Lung microvascular endothelial cell (primary cell): ENCODE measurements around the gene TXNRD1. TPM values are rescaled to one million over a fixed set of nuclear protein-coding genes. Genes with fewer than 3 reads are reported as not detected.

ENCODE experiments used
- DNase-seq, 2 donors: peaks; one replicate each; pipeline versions ENCODE4 v3.0.0 to v3.0.0-alpha.2; 2010; ENCODE audit warnings: low read depth in 2 of 2
- total RNA-seq: library from RNA; depleted of rRNA; stranded (reverse); fragments of >200 nt; gene quantifications from 2 replicates; pipeline ENCODE4 v1.2.1, GENCODE V29; 2014

The TXNRD1 gene
- total RNA-seq, 1 donor from 2014 or later, result 293 TPM

DNA sequence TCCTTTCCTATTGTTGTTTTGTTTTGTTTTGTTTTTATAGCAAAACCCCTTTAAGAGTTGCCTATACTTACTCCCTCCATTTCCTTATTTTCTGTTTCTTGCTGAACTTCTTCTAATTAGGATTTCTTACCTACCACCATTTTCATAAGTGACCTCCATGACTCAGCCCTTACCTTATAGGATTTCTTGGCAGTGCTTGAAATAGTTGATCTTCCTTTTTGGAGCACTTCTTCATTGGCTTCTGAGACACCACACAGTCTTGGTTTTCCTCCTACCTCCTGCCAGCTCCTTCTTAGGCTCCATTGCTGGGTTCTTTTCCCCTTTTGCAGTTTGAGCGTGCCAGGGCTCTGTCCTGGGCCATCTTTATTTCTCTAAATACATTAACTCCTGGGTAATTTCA lies 64.5 kb downstream of the TXNRD1 start:
- no peak for DNase-seq

DNA sequence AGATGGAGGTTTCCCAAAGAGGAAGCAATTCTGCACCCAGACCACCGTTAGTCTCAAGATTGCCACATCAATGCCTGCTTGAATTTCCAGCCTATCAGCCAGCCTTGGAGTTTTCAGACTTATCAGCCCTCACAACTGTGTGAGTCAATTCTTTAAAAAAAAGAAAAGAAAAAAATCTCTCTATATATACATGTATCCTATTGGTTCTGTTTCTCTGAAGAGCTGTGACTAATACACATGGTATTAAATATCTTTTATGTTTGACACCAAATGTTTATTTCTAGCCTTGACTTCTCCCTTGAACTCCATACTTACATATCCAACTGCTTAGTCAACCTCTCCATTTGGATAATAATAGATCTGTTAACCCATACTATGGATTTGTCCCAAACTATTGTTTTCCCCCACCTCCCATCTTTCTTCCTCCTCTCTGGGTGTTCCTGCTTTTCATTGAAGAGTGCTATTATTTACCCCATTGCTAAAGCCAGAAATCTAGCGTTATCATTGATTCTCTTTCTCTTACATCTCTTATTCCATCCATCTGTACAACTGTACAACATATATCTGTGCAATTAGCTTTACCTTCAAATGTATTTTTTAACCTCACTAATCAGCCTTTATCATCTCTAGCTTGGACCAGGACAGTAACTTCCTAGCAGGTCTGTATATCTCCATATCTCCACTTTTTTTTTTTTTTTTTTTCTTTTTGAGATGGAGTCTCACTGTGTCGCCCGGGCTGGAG lies 65.3 kb downstream of the TXNRD1 start:
- peak in 1 of 2 donors; percentile 94 for DNase-seq

DNA sequence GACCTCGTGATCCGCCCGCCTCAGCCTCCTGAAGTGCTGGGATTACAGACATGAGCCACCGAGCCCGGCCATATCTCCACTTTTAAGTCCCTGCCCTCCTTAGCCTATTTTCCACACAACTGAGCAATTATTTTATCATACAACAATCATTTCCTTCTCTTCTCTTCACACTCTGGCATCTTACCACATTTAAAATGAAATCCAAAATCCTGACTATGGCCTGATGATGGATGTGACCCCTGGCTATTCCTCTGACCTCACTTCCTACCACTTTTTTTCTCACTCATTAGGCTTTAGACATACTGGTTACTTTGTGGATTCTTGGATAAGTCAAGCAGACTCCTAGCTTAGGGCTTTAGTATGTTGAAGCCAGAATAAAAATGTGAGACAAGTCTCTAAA lies 66.1 kb downstream of the TXNRD1 start:
- peak in 1 of 2 donors; percentile 81 for DNase-seq

DNA sequence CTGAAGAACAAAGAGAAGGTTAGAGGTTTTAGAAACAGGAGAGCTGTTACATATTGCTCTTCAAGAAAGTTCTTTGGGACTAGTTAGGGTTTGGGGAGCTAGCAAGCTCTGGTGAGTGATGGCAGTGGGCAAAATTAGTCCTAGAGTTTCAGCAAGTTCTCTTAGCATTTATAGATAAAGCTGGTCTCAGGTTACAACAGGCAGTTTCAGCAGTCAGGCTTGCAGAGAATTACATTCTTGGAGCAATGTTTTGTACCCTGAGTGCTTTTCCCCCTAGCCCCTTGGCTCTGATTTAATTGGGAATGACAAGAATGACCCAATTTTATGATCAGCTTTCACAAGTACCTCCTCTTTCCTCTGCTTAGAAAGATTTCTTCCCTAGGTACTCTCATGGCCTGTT lies 66.5 kb downstream of the TXNRD1 start:
- no peak for DNase-seq

DNA sequence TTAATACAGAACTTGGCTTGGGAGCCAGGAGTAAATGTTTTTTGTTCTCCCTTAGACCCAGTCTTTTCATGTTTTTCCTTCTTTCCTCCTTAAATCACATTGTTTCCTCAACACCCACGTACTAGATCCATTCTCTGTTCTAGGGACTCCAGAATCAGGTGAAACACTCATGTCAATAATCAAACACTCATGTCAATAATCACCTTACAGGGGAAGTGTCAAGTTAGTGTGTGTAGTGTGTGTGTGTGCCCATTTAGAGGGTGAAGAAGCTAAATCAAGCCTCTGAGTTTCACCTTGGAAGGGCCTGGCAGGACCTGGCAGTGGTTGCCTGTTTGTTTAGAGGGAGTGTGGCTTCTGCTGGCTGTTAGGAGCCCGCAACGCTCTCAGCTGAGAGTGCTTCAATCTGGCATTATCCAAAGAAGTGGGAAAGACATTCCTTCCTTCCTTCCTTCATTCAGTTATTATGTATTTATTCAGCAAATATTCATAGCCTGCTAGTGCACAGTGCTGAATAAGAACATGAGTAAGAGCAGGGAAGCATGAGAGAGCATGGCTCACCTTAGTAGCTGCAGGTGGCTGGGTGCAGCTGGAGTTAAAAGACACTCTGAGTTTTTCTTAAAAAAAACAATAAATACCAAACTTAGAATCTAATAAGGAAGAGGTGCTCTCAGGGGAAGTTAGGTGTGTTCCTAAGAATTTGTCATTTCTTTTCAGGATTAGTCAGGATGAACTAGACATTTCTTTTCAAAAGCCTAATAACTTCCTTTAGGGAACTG lies 70.3 kb downstream of the TXNRD1 start:
- peak; percentile 39 to 60 for DNase-seq

DNA sequence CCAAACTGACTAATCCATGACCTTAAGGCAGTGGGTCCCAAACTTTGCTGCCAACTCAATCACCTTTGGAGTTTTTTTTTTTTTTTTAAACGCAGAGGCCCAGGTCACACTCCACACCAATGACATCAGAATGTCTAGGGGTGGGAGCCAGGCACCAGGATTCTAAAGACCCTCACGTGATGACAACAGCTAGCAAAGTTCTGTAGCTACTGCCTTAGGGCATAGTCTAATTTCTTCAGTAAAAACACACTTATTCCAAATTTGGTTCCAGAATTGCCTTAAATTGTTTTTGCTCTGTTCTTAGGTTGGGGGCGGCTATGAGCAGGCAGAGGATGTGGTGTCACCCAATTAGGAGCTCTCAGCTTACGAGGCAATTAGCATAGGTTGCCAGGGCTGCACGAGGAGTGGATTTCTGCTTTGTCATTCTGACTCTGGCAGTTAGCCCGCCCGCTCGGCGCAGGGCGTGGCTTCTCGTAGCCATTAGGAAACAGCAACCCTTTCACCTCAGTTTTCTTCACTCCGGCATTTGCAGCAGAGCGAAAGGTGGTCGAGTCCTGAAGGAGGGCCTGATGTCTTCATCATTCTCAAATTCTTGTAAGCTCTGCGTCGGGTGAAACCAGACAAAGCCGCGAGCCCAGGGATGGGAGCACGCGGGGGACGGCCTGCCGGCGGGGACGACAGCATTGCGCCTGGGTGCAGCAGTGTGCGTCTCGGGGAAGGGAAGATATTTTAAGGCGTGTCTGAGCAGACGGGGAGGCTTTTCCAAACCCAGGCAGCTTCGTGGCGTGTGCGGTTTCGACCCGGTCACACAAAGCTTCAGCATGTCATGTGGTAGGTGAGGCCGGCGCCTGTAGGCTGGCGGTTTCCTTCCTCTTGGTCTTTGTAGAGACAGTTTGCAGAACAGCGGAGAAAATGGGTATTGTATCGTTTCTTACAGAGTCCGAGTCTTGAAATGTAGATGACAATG lies 71.2 kb downstream of the TXNRD1 start:
- peak; percentile 97 to 99 for DNase-seq

DNA sequence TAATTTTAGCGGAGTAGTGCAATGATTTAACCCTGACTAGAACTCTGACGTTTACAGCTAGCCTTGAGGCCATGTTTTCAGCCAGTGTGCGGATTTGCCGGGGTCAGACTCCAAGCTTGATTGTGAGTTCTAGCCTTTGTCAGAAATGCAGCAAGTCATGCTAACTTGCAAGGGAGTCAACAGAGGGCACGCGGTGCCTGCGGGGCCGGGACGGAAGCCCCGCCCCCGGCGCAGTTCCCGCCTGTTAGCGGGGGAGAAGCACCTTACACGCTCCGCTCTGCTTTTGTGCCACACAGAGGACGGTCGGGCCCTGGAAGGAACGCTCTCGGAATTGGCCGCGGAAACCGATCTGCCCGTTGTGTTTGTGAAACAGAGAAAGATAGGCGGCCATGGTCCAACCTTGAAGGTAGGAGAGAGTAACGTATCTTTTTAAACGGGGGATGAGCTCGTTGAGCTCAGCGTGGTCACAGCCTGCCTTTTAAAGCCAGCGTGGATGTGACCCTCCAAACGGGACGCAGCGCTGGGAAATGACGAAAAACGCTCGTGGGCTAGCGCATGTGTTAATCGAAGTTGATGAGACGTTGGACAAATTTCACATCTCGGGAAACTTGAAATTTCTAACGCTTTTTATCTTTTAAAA lies 73.2 kb downstream of the TXNRD1 start:
- DNase-seq, result peak; percentile 86 to 87

DNA sequence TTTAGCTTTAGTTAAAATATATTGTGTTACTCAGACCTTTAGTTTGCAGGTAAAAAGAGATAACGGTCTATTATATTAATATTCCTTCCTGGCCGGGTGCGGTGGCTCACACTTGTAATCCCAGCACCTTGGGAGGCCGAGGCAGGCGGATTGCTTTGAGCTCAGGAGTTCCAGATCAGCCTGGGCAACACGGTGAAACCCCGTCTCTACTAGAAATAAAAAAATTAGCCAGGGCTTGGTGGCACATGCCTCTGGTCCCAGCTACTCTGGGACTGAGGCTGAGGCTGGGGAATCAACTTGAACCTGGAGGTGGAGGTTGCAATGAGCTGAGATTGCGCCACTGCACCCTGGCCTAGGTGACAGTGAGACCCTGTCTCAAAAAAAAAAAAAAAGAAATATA lies 74.7 kb downstream of the TXNRD1 start:
- no peak for DNase-seq

DNA sequence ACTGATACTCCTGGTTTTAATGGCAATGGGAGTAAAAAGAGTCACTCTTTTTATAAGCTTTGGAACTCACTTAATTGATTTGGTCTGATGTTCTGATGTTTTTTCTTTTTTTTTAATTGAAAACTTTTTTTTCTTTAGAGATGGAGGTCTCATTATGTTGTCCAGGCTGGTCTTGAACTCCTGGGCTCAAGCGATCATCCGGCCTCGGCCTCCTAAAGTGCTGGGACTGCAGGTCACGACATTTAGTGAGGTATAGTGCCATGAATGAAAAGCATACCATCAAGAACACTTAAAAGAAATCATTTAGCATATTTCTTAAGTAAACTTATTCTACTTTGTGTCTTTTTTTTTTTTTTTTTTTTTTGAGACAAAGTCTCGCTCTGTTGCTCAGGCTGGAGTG lies 75.3 kb downstream of the TXNRD1 start:
- DNase-seq, result no peak

DNA sequence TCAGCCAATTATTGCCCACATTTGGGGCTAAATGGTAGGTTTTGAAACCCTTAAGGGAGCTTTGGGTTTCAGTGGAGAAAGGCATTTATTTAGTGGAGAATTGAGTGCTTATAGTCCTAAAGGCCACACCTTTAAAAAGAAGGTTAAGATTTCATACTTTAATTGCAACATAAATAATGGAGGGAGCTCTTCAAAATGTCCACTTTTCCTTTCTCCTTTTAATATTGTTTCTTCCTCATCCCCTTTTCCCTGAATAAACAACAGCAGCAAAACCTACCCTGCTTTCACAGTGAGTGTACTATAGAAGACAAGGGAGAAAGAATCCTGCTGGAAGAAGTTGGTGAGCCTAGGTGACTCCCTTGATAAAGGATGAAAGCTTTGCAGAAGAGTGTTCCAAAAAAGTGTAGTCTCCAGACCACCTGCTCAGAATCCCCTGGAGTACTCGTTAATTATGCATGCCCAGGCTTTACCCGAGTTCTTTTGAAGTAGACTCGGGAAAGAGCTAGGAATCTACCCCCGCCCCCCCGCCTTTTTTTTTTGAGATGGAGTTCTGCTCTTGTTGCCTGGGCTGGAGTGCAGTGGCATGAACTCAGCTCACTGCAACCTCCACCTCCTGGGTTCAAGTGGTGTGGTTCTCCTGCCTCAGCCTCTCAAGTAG lies 76.4 kb downstream of the TXNRD1 start:
- DNase-seq, result no peak

DNA sequence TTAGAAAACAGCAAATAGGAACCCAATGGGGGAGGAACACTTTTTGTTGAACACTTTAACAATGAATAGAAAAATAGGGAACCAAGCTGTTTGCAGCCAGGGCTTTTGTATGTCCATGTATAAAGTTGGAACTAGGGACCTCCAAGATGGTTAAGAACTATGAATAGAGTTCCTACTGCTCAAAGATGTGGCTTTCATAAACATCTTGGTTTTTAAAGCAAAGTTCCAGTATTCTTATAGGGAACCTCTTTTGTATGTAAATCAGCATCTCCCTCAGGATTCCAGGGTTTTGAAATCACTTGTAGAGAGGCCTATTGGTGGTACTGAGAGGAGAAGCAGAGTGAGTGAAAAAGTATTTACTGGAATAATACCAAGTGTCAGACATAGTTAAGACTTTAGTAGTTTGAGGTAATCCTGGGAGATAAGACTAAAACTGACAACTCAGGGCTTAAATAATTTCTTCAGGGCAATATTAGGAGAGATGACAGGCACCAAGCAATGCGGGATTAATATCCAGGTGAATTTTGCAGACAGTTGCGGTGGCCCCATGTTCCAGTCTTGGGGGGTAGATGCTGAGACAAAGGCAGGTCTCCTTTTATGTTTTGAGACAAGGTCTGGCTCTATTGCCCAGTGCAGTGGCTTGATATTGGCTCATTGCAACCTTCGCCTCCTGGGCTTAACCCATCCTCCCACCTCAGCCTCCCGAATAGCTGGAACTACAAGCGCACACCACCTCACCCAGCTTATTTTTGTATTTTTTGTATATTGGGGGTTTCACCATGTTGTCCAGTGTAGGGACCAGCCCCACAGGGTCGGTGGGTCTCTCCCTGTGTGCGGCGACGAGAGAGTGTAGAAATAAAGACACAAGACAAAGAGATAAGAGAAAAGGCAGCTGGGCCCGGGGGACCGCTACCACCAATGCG lies 77.6 kb downstream of the TXNRD1 start:
- DNase-seq, result no peak

DNA sequence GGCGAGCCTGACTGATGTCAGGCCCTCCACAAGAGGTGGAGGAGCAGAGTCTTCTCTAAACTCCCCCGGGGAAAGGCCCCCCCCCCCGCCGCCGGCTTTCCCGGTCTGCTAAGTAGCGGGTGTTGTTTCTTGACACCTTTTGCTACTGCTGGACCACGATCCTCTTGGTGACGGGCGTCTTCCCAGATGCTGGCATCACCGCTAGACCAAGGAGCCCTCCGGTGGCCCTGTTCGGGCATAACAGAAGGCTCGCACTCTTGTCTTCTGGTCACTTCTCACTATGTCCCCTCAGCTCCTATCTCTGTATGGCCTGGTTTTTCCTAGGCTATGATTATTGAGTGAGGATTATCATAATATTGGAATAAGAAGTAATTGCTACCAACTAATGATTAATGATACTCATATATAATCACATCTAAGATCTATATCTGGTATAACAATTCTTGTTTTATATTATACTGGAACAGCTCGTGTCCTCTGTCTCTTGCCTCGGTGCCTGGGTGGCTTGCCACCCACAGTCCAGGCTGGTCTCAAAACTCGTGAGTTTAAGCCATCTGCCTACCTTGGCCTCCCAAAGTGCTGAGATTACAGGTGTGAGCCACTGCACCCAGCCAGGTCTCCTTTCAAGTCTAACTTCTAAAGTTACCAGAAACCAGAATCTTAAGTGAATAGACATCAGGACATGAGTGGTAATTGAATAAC lies 78.7 kb downstream of the TXNRD1 start:
- peak; percentile 43 to 76 for DNase-seq

DNA sequence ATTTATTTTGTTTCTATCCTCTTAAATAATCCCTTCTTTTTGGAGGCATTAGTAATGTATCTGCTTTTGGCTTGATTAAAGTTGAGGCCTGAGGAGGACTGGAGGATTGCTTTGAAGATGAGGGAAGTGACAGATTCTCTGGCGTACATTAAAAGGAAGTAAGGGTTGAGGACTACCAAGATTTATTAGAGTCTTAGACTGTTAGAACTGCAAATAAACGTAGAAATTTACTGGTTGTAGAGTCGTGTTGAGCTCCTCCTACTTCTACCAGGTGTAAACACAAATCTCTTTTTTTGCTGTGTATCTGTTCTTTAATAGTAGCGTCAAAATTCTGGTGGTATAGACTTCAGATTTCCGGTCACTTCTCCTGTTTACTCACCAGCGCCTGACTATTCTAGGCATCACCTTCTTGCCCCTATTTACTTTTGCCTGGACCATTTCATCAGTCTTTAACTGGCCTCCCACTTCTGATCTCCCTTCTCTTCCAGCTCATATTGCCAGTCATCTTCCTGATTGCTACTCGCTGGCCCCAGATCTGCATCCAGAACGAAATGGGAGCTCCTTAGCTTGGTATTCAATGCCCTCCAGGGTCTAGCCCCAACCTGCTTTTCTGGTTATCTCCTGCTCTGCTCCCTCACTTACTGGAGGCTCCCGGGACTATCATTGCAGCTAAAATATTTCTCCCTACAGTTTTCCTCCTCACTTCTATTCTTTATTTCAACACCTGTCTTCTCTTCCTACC lies 79.5 kb downstream of the TXNRD1 start:
- DNase-seq, result no peak

DNA sequence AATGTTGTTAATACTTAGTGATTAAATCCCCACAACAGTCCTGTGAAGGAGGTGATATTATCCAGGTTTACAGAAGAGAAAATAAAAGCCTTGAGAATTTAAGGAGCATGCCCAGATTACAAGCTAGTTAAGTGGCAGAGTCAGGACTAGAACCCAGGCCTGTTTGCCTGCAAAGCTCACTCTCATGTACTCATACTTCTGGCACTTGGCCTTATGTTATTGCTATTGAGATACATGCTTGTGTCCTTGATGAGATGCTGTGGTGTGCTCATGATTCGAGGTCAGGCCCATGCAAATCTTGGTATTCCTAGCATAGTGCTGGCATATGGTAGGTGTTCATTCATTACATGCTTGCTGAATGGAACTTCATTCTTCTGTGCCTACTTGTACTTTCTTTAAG lies 80.4 kb downstream of the TXNRD1 start:
- no peak for DNase-seq

DNA sequence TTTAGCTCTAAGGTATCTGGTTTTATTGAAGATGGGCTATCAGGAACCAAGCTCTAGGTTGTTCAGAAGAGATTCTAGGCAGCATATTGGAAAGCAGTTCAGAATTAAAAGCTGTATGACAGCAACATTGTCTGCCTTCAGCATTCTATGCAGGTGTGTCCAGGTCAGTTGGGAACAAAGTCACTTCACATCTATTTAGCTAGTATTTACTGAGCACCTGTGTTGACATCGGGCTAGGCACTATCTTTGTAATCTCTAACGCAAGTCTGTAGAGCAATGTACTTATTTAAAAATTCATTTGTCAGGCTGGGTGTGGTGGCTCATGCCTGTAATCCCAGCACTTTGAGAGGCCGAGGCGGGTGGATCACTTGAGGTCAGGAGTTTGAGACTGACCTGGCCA lies 81.1 kb downstream of the TXNRD1 start:
- no peak for DNase-seq

DNA sequence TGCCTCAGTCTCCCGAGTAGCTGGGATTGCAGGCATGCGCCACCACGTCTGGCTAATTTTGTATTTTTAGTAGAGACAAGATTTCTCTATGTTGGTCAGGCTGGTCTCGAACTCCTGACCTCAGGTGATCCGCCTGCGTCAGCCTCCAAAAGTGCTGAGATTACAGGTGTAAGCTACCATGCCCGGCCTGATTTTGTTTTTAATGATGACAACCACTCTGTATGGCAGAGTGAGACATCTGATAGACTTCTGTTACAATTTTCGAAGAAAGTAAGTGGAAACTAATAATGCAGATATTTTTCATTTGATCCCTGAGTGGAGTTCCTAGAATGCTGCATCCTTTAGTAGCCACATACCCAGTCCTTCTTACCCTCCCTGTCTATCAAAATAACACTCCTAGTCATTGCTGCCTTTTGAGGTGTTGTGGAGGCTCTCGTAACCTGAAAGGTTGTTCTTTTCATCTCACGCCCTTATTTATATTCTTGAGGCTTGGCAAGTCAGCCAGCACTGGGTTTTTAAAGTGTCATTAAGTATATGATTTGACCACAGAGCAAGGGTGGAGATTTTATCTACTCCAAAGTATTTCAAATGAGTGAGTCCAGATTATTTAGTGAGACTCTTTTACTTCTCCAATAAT lies 82.0 kb downstream of the TXNRD1 start:
- DNase-seq, result no peak

DNA sequence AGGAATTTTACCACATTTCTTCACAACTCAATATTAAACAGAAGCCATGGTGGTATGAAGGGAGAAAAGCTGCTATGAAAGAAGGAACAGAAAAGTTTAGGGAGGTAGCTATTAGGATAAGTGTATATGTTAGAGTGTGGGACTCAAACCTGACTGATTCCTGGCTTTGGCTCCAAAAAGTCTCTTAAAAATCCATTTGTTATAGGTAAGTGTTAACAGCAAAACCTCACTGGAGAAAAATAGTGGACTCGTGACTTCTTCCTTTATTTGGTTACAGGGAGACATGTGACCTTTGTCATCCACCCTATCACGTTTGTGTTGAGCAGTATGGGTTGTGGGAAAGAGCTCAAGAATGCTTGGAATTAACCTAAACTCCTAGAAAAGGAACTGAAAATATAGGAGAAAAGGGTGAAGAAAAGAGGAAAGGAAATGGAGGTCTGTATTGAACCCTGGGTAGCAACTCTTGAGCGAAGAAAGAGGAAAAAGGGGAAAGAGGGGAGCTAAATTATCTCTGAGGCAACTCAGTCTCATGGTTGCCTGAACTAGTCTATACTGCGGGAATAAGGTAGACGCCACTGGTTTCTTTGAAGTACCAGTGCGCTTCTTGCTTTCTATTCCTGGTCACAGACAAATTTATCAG lies 84.4 kb downstream of the TXNRD1 start:
- peak in 1 of 2 donors; percentile 24 for DNase-seq
